GM12878 (cell line): ENCODE results near the gene PLEK2.

Experiments
- EZH2 ChIP-seq: IDR thresholded peaks from 2 replicates; pipeline ENCODE4 v1.6.1; 2012; ENCODE audit warnings: low read depth, mild to moderate bottlenecking, control low read depth, inconsistent platforms, low read length, borderline replicate concordance; ENCODE audit not compliant: control insufficient read depth
- NFYA ChIP-seq: IDR thresholded peaks from 2 replicates; pipeline ENCODE4 v1.6.1; 2011; ENCODE audit warnings: low read depth, mild to moderate bottlenecking, low read length, improper control_type of control experiment, borderline replicate concordance
- NRF1 ChIP-seq: conservative IDR thresholded peaks from 2 replicates; pipeline ENCODE4 v1.6.1; 2011; ENCODE audit warnings: mild to moderate bottlenecking, low read depth, low read length, improper control_type of control experiment
- POLR2A ChIP-seq: IDR thresholded peaks from 2 replicates; pipeline ENCODE4 v1.6.1; 2011; ENCODE audit warnings: low read depth, mild to moderate bottlenecking, low read length
- SIN3A ChIP-seq: IDR thresholded peaks from 2 replicates; pipeline ENCODE4 v1.6.1; 2012; ENCODE audit warnings: low read depth, low read length, improper control_type of control experiment
- SMARCA5 ChIP-seq: fragments of 450-650 bp; IDR thresholded peaks from 2 replicates; pipeline ENCODE4 v1.6.1; 2017; ENCODE audit warnings: mild to moderate bottlenecking
- TCF12 ChIP-seq: IDR thresholded peaks from 2 replicates; pipeline ENCODE4 v1.6.1; 2011; ENCODE audit warnings: low read depth, mild to moderate bottlenecking, low read length
- USF2 ChIP-seq: IDR thresholded peaks from 2 replicates; pipeline ENCODE4 v1.6.1; 2011; ENCODE audit warnings: low read depth, low read length, improper control_type of control experiment, borderline replicate concordance
- YY1 ChIP-seq: IDR thresholded peaks from 2 replicates; pipeline ENCODE4 v1.6.1; 2011; ENCODE audit warnings: low read depth, mild to moderate bottlenecking, low read length

- TF ChIP-seq SMARCA5 (no peak), POLR2A (no peak), USF2 (no peak), YY1 (no peak), SIN3A (no peak), TCF12 (no peak), NRF1 (no peak), EZH2 (no peak), NFYA (no peak)
Measured at GRCh38 chr14:67461341-67461985, 49.5 kb upstream of the PLEK2 start.
